GM21367 (cell line): ENCODE measurements around the gene CLMP.
"Not testable (repeated sequence)": the region's sequence is repeated elsewhere in the genome, so short reads cannot be mapped to it uniquely, and the experiment has no call there.

ENCODE experiments used
- ATAC-seq: cut with Tn5 transposase; IDR thresholded peaks from one replicate; pipeline ENCODE4 v1.9.1; 2021; ENCODE audit not compliant: unreplicated experiment

Gene CLMP

GRCh38 chr11:123170929-123171328 lies 24.1 kb downstream of the CLMP start:
- ATAC-seq, result no peak

GRCh38 chr11:123169821-123170220 lies 25.2 kb downstream of the CLMP start:
- ATAC-seq, result no peak

GRCh38 chr11:123168955-123169484 lies 26.0 kb downstream of the CLMP start:
- no peak for ATAC-seq

GRCh38 chr11:123168241-123168640 lies 26.8 kb downstream of the CLMP start:
- no peak for ATAC-seq

- ATAC-seq, result no peak
These were observed 28.9 kb downstream of the CLMP start for GRCh38 chr11:123166071-123166559.

GRCh38 chr11:123164732-123165450 lies 30.2 kb downstream of the CLMP start:
- ATAC-seq, result no peak

DNA sequence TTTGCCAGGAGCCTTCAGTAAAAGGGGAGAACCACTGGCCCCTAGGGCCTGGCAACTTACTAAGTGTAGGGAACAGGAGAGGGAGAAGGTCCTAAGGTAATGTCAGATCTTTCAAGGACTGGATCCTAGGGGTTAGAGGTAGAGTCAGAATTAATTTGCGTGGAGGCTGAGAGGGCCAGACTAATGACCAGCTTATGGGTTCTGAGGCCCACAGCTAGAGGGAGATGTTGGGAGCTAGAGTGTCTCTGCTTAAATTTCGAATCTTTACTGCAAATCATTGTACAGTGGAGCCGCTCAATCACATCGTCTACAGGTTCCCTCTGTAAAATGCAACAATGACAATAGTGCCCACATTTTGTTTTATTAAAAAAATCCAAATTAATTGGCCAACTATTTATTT lies 31.4 kb downstream of the CLMP start:
- ATAC-seq, result no peak

DNA sequence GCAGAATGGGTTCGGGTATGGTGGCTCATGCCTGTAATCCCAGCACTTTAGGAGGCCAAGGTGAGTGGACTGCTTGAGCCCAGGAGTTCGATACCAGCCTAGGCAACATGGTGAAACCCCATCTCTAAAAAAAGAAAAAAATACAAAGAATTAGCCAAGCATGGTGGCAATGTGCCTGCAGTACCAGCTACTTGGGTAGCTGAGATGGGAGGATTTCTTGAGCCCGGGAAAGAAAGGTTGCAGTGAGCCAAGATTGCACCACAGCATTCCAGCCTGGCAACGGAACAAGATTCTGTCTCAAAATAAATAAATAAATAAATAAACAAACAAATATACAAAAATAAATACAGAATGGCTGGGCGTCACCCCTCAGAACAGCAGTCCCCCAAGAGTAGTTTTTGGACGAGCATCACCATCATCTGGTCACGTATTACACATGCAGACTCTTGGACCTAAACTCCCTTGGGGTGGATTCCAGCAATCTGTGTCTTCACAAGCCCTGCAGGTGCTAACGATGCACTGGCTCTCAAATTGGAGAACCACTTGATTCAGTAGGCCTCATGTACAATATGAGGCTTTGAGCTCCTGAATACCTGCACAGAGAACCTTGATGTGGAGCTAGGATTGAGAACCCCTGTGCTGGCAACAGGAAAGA lies 33.5 kb downstream of the CLMP start:
- no peak for ATAC-seq

- no peak for ATAC-seq
These were observed 35.7 kb downstream of the CLMP start for GRCh38 chr11:123159183-123159857.

DNA sequence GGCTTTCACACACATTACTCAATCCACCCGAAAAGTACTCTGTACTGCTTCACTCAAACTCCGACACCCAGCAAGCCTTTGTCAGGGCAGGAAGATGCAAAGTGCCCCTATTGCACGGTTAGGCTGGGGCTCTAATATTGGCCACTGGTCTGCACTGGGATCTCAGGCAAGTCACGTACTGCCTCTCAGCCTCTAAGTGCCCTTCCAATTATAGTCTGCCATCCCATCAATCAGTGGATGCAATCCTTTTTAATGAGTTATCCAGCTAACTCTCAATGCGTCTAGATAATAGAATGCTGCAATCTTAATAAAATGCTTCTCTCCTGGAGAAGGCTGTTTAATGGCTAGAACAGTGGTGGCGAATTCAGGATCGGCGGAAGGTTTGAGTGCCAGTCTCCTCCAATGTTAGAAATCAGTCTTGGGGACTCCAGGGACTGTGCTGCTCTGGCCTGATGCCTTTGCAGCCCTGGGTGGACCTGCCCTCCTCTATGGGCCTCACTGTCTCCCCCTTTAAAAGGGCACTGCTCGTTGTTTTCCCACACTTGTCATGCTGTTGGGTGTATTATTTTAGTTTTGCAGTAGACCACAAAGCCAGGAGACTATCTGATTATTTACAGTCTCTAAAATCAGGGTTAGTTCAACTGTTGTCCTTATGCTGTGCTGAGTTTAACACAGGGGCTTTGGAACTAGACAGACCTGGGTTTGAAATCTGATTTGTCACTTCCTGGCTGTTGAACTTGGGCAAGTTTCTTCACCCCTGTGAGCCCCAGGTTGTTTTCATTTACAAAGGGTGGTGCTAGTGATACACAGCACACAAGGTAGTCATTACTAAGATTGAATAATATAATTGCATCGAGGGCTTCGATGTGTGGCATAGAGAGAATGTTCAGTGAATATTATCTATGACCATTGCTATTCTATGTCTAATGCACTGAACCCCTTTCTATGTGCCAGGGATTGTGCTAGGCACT lies 36.7 kb downstream of the CLMP start:
- no peak for ATAC-seq

DNA sequence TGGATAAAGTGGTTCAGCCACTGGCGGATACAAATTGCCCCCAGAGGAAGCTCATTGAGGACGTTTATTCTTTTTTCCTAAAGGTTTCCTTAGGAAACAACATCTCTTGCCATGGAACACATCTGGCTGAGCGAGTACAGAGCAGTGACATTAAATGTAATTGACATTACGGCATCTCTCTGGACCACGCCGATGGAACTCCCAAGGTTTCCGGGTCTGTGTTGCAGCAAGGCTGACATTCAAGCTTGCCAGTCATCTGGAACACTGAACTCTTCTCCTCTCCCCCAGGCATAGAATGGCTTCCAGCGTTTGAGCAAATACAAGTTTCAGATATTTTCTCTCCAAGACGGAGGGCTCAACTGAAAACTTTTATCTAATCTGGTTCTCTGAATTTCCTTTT lies 42.1 kb downstream of the CLMP start:
- no peak for ATAC-seq

DNA sequence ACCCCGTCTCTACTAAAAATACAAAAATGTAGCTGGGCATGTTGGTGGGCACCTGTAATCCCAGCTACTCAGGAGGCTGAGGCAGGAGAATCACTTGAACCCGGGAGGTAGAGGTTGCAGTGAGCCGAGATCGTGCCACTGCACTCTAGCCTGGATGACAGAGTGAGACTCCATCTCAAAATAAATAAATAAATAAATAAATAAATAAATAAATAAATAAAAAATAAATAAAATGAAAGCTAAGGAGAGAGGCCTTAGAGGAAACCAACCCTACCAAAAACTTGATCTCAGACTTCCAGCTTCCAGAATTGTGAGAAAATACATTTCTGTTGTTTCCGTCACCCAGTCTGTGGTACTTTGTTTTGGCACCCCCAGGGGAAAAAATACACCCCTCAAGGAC lies 42.7 kb downstream of the CLMP start:
- not testable (repeated sequence) for ATAC-seq

DNA sequence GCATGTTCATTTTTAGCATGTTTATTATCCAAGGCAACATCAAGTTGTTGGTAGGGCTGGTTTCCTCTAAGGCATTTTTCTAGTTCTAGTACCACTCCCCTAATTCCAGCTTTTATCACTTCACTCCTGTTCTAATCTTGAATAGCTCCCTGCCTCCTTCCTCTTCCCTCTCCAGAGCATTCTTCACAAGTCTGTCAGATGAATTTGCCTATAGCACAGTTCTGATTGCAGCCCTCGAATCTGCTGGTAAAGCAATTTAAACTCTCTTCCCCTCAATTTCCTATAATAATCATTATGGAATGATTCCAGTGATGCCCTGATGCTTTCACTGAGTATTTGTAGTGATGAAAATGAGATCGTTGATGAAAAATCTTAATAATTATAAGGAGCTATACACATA lies 43.3 kb downstream of the CLMP start:
- no peak for ATAC-seq

DNA sequence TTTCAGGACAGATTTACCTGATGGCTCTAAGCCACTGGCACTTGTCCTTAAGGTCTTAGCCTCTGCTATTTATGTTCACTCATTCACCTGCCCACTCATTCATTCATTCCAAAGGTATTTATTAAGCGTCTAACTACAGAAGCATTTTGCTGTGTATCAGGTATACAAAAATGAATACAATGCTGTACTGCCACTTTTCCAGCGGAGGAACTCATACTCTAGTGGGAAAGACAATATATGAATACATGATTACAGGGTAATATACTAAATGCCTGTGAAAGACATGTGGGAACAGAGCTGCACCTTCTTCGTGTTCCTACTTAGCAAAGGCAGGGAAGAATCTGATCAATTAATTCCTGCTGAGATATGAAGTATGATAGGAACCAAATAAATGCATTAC lies 43.7 kb downstream of the CLMP start:
- ATAC-seq, result no peak

DNA sequence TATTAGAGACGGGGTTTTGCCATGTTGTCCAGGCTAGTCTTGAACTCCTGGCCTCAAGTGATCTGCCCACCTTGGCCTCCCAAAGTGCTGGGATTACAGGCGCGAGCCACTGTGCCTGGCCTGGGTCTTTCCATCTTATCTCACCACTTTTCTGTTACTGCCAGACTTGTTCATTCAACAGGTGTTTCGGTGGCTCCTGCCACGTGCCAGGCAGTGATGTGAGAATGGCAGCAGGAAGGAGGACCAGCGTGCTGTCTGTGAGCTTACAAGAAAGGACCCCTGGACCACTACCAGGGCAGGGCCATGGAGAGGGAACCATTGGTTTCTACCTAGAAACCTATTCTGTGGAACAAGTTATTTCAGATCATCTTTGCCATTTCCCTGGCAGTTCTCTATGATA lies 44.2 kb downstream of the CLMP start:
- ATAC-seq, result no peak

DNA sequence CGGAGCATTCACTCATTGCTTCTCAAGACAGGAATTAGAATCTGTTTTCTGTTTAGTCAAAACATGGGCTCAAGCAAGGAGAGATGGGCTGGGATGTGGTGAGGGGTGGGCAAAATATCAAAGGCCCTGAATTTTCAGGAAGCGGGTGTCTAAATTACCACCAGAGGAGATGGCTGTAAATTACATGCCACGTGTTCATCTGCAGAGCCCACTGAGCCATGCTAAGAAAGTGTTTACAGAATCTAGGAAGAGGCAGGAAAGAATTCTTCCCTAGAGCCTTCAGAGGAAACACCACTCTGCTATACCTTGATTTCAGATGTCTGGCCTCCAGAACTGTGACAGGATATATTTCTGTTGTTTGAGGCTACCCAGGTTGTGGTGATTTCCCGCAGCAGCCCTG lies 46.1 kb downstream of the CLMP start:
- no peak for ATAC-seq

- ATAC-seq, result no peak
These were observed 49.4 kb downstream of the CLMP start for GRCh38 chr11:123145661-123146060.

DNA sequence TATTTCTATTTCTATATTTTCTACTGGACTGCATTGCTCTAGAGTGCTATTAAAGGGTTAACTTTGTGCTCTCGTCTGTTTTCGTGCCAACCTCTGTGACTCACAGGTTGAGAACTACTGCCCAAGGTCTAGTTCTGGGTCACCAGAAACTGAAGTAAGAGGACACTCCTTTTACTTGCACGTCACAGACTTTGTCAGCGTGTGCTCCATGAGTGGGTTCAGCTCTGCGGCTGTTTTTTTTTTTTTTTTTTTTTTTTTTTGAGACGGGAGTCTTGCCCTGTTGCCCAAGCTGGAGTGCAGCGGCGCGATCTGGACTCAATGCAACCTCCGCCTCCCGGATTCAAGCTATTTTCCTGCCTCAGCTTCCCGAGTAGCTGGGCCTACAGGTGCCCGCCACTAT lies 49.8 kb downstream of the CLMP start:
- no peak for ATAC-seq

DNA sequence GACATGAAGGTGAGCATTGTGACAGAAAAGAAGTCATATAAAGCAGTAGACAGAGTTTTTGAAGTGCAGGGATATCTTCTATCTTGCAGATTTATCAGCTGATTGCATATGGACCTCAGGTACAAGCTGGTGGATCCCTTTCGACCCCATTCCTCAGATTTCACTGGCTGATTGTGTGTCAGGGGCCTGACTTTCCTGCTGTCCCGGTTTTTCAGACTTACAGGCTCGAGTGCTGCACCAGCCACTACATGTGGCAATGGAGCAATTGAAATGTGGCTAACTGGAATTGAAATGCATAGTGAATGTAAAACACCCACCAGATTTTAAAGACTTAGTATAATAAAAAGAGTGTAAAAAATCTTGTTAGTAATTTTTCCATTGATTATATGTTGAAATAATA lies 50.3 kb downstream of the CLMP start:
- ATAC-seq, result no peak

DNA sequence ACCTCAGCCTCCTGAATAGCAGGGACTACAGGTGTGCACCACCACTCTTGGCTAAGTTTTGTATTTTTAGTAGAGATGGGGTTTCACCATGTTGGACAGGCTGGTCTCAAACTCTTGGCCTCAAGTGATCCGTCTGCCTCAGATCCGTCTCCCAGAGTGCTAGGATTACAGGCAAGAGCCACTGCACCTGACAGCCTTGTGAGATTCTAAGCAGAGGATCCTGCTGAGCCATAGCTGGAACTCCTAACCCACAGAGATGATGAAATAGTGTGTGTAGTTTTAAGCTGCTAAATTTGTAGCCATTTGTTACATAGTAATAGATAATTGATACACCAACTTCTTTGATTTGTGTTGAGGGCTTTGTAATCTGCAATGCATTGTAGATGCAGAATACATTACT lies 51.1 kb downstream of the CLMP start:
- ATAC-seq, result no peak

GRCh38 chr11:123143476-123143875 lies 51.6 kb downstream of the CLMP start:
- ATAC-seq, result no peak
